GM12891 (cell line): Measurements from ENCODE around the gene HRK.

ENCODE experiments used
- PAX5 ChIP-seq: IDR thresholded peaks from 2 replicates; pipeline ENCODE4 v1.6.1; 2011; ENCODE audit warnings: low read length, moderate library complexity, mild to moderate bottlenecking; ENCODE audit not compliant: insufficient read depth, severe bottlenecking
- POLR2A ChIP-seq: IDR thresholded peaks from 2 replicates; pipeline ENCODE4 v1.6.1; 2011; ENCODE audit warnings: low read depth, low read length, control low read depth
- POLR2AphosphoS5 ChIP-seq: IDR thresholded peaks from 2 replicates; pipeline ENCODE4 v1.6.1; 2011; ENCODE audit warnings: low read depth, low read length, control low read depth
- SPI1 ChIP-seq: IDR thresholded peaks from 2 replicates; pipeline ENCODE4 v1.6.1; 2011; ENCODE audit warnings: low read depth, low read length, control low read depth
- TAF1 ChIP-seq: IDR thresholded peaks from 2 replicates; pipeline ENCODE4 v1.6.1; 2011; ENCODE audit warnings: low read depth, low read length, control low read depth

DNA sequence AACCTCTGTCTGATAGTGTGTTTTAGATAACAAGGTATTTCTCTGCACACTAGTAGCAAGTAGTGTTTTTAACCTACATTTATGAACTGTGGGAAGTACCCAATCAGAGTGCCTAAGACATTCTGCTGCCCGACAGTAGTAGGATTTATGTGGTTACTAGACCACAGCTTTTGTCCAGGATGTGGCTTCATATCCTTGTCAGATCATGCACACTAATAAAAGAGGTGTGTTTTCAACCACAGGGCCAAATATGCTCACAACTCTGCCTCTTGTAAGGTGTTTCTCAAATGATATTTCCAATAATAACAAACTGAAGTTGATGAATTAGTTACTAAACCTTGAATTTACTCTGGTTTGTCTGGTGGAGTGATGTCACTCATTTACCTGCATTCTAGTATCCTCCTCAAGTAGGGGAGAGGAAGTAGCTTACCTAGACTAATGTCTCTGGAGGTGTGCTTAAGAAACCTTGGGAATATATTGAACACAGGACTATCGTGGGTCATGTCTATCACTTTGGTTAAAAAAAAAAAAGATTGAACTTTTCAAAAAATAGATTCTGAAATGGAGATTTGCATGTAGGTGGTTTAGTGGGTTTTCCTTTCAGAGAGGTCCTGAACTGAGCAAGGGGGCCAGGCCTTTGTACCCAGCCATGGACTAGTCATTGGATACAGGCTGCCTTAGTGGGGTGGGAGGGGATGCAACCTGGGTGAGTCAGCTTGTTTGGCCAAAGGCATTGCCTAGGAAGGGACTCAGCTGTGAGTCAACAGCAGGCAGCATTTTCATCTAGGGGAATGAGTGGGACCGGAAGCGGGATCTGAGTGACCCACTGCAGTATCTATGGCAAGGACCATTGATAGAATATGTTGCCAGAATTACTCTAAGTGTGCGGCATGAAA lies 43.6 kb upstream of the HRK start:
- TF ChIP-seq TAF1 (no peak), POLR2A (no peak), POLR2AphosphoS5 (no peak), SPI1 (no peak), PAX5 (no peak)
